Activated CD8-positive, alpha-beta memory T cell treated with anti-CD3 and anti-CD28 coated beads, Interleukin-2, amount 50 U/mL, for 1 hour (primary cell): ENCODE results near the gene LBH.
A peak's percentile ranks its signal among the peaks of the same experiment; 100 is the strongest.

ENCODE experiments used
- DNase-seq: peaks from one replicate; pipeline ENCODE4 v3.0.0-alpha.2; 2020; ENCODE audit errors: extremely low read depth

The LBH gene

GRCh38 chr2:30231212-30231995, at the start of gene LBH:
Gene LBH (plus strand): TSS chr2:30231534. CDS start chr2:30231739, 205 bp downstream.
- peak; percentile 68 for DNase-seq

- no peak for DNase-seq
These were observed 47.3 kb upstream of the LBH start for GRCh38 chr2:30184035-30184434.

- no peak for DNase-seq
These were observed 46.2 kb upstream of the LBH start for GRCh38 chr2:30185178-30185577.

- no peak for DNase-seq
These were observed 43.0 kb upstream of the LBH start for GRCh38 chr2:30188292-30188691.

GRCh38 chr2:30190637-30191036, 40.7 kb upstream of the LBH start:
- no peak for DNase-seq

GRCh38 chr2:30191107-30191506, 40.2 kb upstream of the LBH start:
- DNase-seq: no peak

- DNase-seq: no peak
These were observed 39.5 kb upstream of the LBH start for GRCh38 chr2:30191819-30192271.

GRCh38 chr2:30192314-30192713, 39.0 kb upstream of the LBH start:
- no peak for DNase-seq

GRCh38 chr2:30193104-30193681, 38.1 kb upstream of the LBH start:
- no peak for DNase-seq

- DNase-seq: no peak
These were observed 36.9 kb upstream of the LBH start for GRCh38 chr2:30194421-30194820.

- DNase-seq: no peak
These were observed 36.3 kb upstream of the LBH start for GRCh38 chr2:30195016-30195415.

GRCh38 chr2:30197570-30198192, 33.7 kb upstream of the LBH start:
- DNase-seq: no peak

- no peak for DNase-seq
These were observed 29.3 kb upstream of the LBH start for GRCh38 chr2:30201990-30202389.

GRCh38 chr2:30203156-30203555, 28.2 kb upstream of the LBH start:
- DNase-seq: no peak

GRCh38 chr2:30204281-30204680, 27.1 kb upstream of the LBH start:
- DNase-seq: no peak

GRCh38 chr2:30205456-30205855, 25.9 kb upstream of the LBH start:
- no peak for DNase-seq

GRCh38 chr2:30206461-30207430, 24.6 kb upstream of the LBH start:
- no peak for DNase-seq

GRCh38 chr2:30208453-30208852, 22.9 kb upstream of the LBH start:
- no peak for DNase-seq

GRCh38 chr2:30209227-30209626, 22.1 kb upstream of the LBH start:
- DNase-seq: no peak

GRCh38 chr2:30213326-30213725, 18.0 kb upstream of the LBH start:
- no peak for DNase-seq

- no peak for DNase-seq
These were observed 17.3 kb upstream of the LBH start for GRCh38 chr2:30213907-30214463.

- no peak for DNase-seq
These were observed 15.2 kb upstream of the LBH start for GRCh38 chr2:30216157-30216556.
